ENCODE measurements around the gene RSPH4A. TPM values are rescaled to one million over a fixed set of nuclear protein-coding genes. Genes with fewer than 3 reads are reported as not detected.

Gene RSPH4A
- total RNA-seq, 6 donors from 2014 or later: 1.2 to 28.7 (median 4.7) TPM

DNA sequence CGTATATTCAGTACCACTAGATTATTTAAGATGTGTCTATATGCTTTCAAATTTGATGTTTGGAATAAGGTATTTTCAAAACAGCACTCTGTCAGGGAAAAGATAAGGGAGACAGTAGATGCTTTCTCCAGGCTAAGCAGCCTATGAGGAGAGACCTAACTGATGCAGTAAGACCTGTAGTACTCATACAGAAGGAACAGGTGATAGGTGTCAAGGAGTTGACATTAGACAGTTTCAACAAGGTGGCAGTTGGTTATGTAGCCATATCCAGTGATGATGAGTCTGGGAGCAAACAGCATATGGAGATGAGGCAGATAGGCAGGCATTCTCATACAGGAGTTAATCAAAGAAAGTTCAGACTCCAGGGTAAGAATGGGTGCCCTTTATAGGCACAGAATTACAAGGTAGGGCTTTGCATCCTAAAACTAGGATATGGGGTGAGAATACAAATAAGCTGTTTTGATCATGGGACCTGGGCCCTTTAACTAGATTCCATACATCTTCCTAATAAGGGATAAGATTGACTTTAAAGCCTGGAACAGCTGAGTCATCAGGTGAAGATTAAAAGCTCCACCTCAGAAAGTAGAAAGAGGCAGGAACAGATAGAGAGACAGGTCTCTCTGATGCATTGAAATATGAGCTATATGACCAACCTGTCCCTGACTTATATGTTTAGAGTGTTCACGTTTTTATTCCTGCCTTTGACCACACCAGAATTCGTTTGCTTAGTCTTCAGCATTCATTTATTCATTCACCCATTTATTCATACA, 7.9 kb downstream of the RSPH4A start:
- ATAC-seq (ENCODE audit: low FRiP score in 2 of 2) (no peak), DNase-seq (no peak)
- Histone ChIP-seq H3K27me3 (no peaks in the 10 kb centered on the region), H3K4me1 (no peaks in the 10 kb centered on the region), H3K27ac (no peak overlapping the region), H3K4me3 (no peak overlapping the region), H3K36me3 (no peaks in the 10 kb centered on the region), H3K9me3 (no peaks in the 10 kb centered on the region)
- TF ChIP-seq POLR2AphosphoS5 (IDR thresholded peaks at IDR 0.05) (no peak), CTCF (IDR thresholded peaks at IDR 0.05) (no peak), EP300 (IDR thresholded peaks at IDR 0.05) (no peak), POLR2A (IDR thresholded peaks at IDR 0.05) (no peak)
- 81 to 83% methylated on average over 3 of the region's 3 CpGs for WGBS, 2 donors

DNA sequence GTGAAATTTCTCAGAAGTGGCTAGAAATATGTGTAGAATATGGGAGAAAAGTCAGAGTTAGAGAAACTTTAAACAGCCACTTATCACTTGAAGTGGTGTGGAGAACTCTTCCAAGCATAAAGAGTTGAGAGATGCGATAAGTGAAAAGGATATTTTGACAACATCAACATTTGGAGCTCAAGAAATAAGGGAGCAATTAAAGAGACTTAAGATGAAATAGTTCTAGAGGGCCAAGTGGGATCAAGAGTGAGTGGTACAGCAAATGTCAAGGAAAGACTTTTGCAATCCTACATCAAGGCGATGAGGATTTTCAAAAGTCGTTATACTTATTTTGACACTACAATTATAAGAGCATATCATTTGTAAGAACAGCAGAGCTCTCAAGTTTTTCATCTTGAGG, 9.6 kb downstream of the RSPH4A start:
- WGBS, 2 donors: 51 to 65% methylated on average over 3 of the region's 3 CpGs
- DNase-seq (no peak), ATAC-seq (ENCODE audit: low FRiP score in 2 of 2) (no peak)
- TF ChIP-seq EP300 (IDR thresholded peaks at IDR 0.05): no peak
- Histone ChIP-seq H3K4me3 (no peak overlapping the region), H3K27ac (no peak overlapping the region), H3K9me3 (no peaks in the 10 kb centered on the region), H3K36me3 (no peaks in the 10 kb centered on the region), H3K27me3 (no peaks in the 10 kb centered on the region), H3K4me1 (peaks cover 0 to 7% (median 3%) of the 10 kb centered on the region in 4 donors)

GRCh38 chr6:116629563-116629981, 13.3 kb downstream of the RSPH4A start:
- TF ChIP-seq POLR2AphosphoS5 (IDR thresholded peaks at IDR 0.05) (peak in 1 of 2 donors; percentile 19), CTCF (IDR thresholded peaks at IDR 0.05) (no peak), EP300 (IDR thresholded peaks at IDR 0.05) (peak in 1 of 4 donors; percentile 33), POLR2A (IDR thresholded peaks at IDR 0.05) (no peak)

GRCh38 chr6:116631379-116631990, 15.2 kb downstream of the RSPH4A start:
- TF ChIP-seq POLR2A (IDR thresholded peaks at IDR 0.05): no peak
- peak in 1 of 4 donors; percentile 24 for TF ChIP-seq EP300 (IDR thresholded peaks at IDR 0.05)
- TF ChIP-seq POLR2AphosphoS5 (IDR thresholded peaks at IDR 0.05): peak; percentile 43 to 47
- no peak for ATAC-seq (ENCODE audit: low FRiP score in 2 of 2)
- DNase-seq: no peak
- Histone ChIP-seq H3K27ac (peak overlapping the region in 1 of 4 donors; percentile 37), H3K36me3 (peaks cover 0 to 18% (median 5%) of the 10 kb centered on the region in 4 donors), H3K9me3 (no peaks in the 10 kb centered on the region), H3K4me3 (no peak overlapping the region), H3K27me3 (no peaks in the 10 kb centered on the region), H3K4me1 (peaks cover 0 to 13% (median 3%) of the 10 kb centered on the region in 4 donors)
- WGBS, 2 donors: 41 to 47% methylated on average over 5 of the region's 5 CpGs

More at GRCh38 chr6:116629563-116629981, 13.3 kb downstream of the RSPH4A start:
- Histone ChIP-seq H3K4me3 (no peak overlapping the region), H3K27me3 (no peaks in the 10 kb centered on the region), H3K9me3 (no peaks in the 10 kb centered on the region), H3K27ac (no peak overlapping the region), H3K4me1 (peaks cover 0 to 13% (median 3%) of the 10 kb centered on the region in 4 donors), H3K36me3 (peaks cover 0 to 13% (median 5%) of the 10 kb centered on the region in 4 donors)
- ATAC-seq (ENCODE audit: low FRiP score in 2 of 2) (peak in 1 of 2 donors; percentile 57), DNase-seq (no peak)
- 38 to 44% methylated on average over 5 of the region's 5 CpGs for WGBS, 2 donors

GRCh38 chr6:116633685-116634084, 17.4 kb downstream of the RSPH4A start:
- Histone ChIP-seq H3K27me3 (no peaks in the 10 kb centered on the region), H3K4me3 (no peak overlapping the region), H3K27ac (no peak overlapping the region), H3K9me3 (no peaks in the 10 kb centered on the region), H3K36me3 (peaks cover 0 to 21% (median 5%) of the 10 kb centered on the region in 4 donors), H3K4me1 (peaks cover 0 to 13% (median 3%) of the 10 kb centered on the region in 4 donors)
- DNase-seq: no peak
- WGBS, 2 donors: 83 to 94% methylated on average over 2 of the region's 2 CpGs
- no peak for ATAC-seq (ENCODE audit: low FRiP score in 2 of 2)
- TF ChIP-seq POLR2AphosphoS5 (IDR thresholded peaks at IDR 0.05) (no peak), EP300 (IDR thresholded peaks at IDR 0.05) (no peak), POLR2A (IDR thresholded peaks at IDR 0.05) (no peak), CTCF (IDR thresholded peaks at IDR 0.05) (no peak)

Data from upper lobe of left lung (tissue), 6 donors.